ENCODE data around the gene RTN4R. TPM values are rescaled to one million over a fixed set of nuclear protein-coding genes. Genes with fewer than 3 reads are reported as not detected.
A peak's percentile ranks its signal among the peaks of the same experiment; 100 is the strongest.
"Not testable (repeated sequence)": the region's sequence is repeated elsewhere in the genome, so short reads cannot be mapped to it uniquely, and the experiment has no call there.

Gene RTN4R
- total RNA-seq, 4 donors from 2014 or later, result 5.0 to 12.9 TPM; not detected in 2

DNA sequence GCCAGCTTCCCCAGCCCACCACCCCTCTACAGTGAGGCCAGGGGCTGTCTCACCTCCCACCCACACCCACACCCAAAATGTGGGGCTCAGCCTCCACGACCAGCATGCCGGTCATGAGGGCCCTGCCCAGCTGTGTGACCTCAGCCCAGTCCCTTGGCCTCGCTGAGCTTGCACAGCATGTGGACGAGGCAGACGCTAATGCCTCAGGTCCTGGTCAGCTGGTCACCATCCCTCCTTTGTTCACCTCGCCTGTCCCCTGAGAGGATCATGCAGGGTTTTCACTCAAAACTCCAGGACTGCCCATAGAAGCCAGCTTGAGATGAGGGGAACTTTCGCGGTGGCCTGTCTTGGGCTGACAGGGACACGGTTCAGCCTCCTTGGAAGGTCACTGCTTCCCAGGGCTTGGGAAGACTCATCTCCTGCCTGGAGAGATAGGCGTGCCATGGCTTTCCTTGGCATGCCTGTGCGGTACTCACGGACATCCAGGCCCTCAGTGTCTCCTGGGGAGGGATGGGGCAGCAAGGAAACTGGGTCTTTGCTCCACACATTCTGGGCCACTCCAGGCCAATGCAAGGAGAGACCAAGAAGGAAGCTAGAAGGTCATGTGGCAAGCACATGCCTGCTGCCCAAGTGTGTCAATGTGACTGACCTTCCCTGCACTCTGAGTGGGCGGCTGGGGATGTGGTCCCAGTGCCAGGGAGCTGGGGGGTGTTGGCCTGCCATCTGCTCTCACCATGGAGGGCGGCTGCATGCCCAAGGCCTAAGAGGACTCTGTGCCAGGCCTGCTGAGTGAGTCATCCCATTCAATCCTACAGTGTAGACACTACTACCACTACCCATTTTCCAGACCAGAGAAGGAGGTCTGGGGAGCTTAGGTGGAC, 3.2 kb upstream of the RTN4R start:
- intact Hi-C loops (cut with DNase I; ENCODE audit: low total_unique reads), result no loop called here
- no peak for TF ChIP-seq POLR2A (IDR thresholded peaks at IDR 0.05)
- no peak for TF ChIP-seq CTCF (IDR thresholded peaks at IDR 0.05)
- Histone ChIP-seq H3K27ac (no peak overlapping the region), H3K4me3 (no peak overlapping the region), H3K9me3 (no peaks in the 10 kb centered on the region), H3K4me1 (peaks cover 0 to 11% of the 10 kb centered on the region in 2 donors), H3K36me3 (no peaks in the 10 kb centered on the region), H3K27me3 (no peaks in the 10 kb centered on the region)
- DNase-seq, result no peak

GRCh38 chr22:20270190-20271113, 2.3 kb upstream of the RTN4R start:
- H3K9me3 ChIP-seq; H3K27ac ChIP-seq; DNase-seq; intact Hi-C loops (cut with DNase I; ENCODE audit: low total_unique reads); H3K4me3 ChIP-seq; H3K27me3 ChIP-seq; H3K36me3 ChIP-seq: not testable (repeated sequence)
- peaks cover 0 to 11% of the 10 kb centered on the region in 2 donors for H3K4me1 ChIP-seq

DNA sequence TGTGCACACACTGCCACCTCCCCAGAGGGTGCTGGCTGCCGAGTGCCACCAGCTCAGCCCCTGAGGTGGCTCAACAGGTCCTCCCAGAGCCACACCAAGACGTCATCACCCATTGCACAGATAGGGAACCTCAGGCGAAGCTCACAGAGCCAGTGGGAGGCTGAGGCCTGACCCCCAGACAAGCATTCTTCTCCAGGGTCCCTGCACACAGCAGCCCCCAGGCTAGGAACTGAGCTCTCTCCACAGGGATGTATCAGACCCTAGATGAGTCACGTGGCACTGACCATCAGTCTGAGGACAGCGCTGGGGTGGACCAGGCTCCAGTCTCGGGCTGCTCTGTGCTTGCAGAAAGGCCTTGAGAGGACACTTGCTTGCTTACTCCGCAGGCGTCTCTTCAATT, 1.6 kb upstream of the RTN4R start:
- H3K9me3 ChIP-seq, DNase-seq, H3K27ac ChIP-seq, H3K36me3 ChIP-seq, H3K27me3 ChIP-seq, H3K4me3 ChIP-seq: not testable (repeated sequence)
- H3K4me1 ChIP-seq, result peaks cover 0 to 11% of the 10 kb centered on the region in 2 donors
- intact Hi-C loops (cut with DNase I; ENCODE audit: low total_unique reads), result loop anchor here (2.0 kb wide), 1 partner anchor 113 kb away; no protein-coding TSS in a partner anchor

GRCh38 chr22:20269201-20269600, 1.1 kb upstream of the RTN4R start:
- not testable (repeated sequence) for H3K27ac ChIP-seq, H3K36me3 ChIP-seq, H3K4me3 ChIP-seq, DNase-seq, H3K27me3 ChIP-seq, H3K9me3 ChIP-seq
- intact Hi-C loops (cut with DNase I; ENCODE audit: low total_unique reads), result loop anchor here (2.0 kb wide), 1 partner anchor 112 kb away; no protein-coding TSS in a partner anchor
- H3K4me1 ChIP-seq, result peaks cover 0 to 11% of the 10 kb centered on the region in 2 donors

DNA sequence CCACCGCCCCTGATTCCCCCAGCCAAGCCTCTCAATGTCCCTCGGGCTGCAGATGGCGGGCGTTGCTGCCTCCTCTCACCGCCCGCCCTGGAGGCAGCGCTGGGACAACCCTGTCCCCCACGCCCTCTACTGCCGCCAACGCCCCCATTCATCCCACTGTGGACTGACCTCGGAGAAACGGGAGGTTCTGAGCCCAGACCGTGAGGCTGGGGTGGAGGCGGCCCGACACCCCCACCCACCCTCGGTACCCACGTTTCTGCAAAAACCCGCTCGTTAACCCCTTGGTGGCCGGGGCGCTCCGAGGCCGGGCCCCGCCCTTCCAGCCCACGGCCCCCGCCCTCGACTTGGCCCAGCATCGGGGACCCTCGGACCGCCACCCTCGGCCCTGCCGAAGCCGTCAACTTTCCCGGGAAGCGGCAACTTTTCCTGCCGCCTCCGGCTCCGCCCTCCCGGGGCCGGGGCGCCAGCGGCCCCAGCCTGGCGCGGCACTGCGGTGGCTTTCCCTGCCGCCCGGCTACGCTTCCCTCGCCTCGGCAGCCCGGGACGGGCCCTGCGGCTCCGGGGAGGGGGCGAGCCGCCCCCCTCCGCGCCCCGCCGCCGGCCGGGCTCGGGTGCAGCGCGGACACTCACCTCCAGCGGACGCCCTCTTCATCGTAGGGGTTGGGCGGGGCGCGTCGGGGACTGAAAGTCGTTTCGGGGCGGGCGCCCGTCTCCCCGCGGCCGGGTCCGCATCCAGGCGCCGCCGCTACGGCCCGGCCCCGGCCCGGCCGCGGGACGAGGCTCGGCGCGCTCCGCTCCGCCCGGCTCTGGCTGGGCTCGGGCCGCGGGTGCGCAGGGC, 458 bp downstream of the RTN4R start:
- peak overlapping the region; percentile 17 to 33 for H3K4me3 ChIP-seq
- H3K36me3 ChIP-seq, result no peaks in the 10 kb centered on the region
- intact Hi-C loops (cut with DNase I; ENCODE audit: low total_unique reads), result loop anchor here (2.0 kb wide), 1 partner anchor 111 kb away; no protein-coding TSS in a partner anchor
- peak overlapping the region in 1 of 2 donors; percentile 68 for H3K27ac ChIP-seq
- DNase-seq, result no peak
- H3K4me1 ChIP-seq, result peaks cover 0 to 11% of the 10 kb centered on the region in 2 donors
- no peaks in the 10 kb centered on the region for H3K9me3 ChIP-seq
- H3K27me3 ChIP-seq, result no peaks in the 10 kb centered on the region
- TF ChIP-seq CTCF (IDR thresholded peaks at IDR 0.05), result no peak
- TF ChIP-seq POLR2A (IDR thresholded peaks at IDR 0.05), result no peak

DNA sequence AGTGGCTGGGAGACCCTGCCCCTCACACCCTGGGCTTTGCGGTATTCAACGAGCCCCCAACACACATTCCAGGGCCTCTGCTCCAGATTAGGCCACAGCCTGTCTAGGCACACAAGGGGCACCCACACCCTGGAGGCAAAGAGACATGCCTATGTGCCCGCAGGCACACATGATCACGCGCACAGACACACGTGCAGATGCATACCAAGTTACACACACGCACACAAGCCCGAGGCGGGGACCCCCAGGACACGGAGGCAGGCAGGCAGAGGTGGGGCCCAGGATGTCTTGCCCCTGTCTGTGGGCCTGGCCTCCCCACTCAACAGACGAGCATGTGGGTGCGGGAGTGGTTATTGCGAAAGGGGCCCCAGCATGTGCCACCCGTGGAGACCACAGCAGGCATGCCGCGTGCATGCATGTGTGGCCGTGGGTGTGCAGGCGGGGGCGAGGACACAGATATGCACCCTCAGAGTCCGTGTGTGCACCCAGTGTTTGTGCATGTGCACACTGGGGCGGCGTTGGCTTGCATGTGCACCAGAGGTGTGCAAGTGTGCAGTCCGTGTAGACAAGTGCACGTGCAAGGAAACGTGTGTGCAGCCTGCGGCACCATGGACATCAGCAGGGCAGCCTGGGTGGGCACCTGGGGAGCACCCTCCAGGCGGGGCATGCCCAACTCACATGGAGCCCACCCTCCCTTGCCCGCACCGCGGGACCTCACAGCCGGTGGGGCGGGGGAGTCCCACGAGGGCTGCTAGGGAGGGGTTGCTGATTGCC, 1.3 kb downstream of the RTN4R start:
- H3K27ac ChIP-seq; intact Hi-C loops (cut with DNase I; ENCODE audit: low total_unique reads): not testable (repeated sequence)

DNA sequence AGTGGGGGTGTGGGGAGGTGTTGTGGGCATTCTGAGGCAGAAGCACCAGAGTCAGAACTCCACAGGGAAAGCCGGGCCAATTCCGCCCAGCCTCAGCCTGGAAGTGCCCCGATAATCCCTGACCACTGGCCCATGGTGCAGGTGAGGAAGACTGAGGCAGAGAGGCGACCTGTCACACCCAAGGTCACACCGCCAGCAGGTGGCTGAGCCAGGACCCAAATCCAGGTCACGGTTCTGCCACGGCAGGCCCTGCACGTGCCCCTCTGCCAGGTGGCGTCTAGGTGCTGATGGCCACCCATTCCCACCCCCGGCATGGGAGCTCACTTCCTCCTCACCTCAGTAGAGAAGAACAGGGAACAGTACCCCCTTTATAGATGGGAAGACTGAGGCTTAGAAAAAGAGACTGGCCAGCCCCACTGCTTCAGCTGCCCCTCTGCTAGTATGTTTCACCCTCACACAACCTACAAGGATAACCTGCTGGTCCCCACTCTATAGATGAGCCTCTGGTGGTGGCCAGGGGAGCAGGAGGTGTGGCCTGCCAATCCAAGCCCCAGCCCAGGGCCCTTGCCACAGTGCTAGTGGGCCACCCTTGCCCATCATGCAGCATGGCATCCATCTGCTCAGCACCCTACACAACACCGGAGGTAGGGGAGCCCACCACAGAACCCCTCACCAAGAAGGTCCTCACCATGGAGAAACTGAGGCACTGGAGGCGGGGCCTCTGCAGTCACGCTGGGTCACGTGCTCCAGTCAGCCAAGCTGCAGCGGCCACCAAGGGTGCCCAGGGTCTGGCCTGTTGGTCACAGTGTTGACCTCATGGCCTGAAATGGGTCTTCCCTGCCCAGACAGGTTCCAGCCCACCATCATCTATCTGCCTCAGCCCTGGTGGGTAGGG, 2.1 kb downstream of the RTN4R start:
- H3K27ac ChIP-seq; H3K4me3 ChIP-seq; intact Hi-C loops (cut with DNase I; ENCODE audit: low total_unique reads); DNase-seq; H3K27me3 ChIP-seq; H3K36me3 ChIP-seq; H3K9me3 ChIP-seq: not testable (repeated sequence)
- peaks cover 0 to 11% of the 10 kb centered on the region in 2 donors for H3K4me1 ChIP-seq

More for the DNA sequence above, 1.3 kb downstream of the RTN4R start:
- H3K27me3 ChIP-seq, H3K36me3 ChIP-seq, H3K9me3 ChIP-seq, DNase-seq: not testable (repeated sequence)
- Histone ChIP-seq H3K4me3 (peak overlapping the region in 1 of 2 donors; percentile 17), H3K4me1 (peaks cover 0 to 11% of the 10 kb centered on the region in 2 donors)

Data from uterus (tissue), 4 donors.